Raji (cell line): ENCODE measurements around the gene CIAO2B.

Experiments
- POLR2A ChIP-seq: IDR thresholded peaks from 2 replicates; pipeline ENCODE4 v1.6.1; 2011; ENCODE audit warnings: low read depth, low read length, control low read depth; ENCODE audit not compliant: insufficient read depth

The CIAO2B gene

GRCh38 chr16:66902648-66903543, 31.3 kb downstream of the CIAO2B start:
- TF ChIP-seq POLR2A = no peak

DNA sequence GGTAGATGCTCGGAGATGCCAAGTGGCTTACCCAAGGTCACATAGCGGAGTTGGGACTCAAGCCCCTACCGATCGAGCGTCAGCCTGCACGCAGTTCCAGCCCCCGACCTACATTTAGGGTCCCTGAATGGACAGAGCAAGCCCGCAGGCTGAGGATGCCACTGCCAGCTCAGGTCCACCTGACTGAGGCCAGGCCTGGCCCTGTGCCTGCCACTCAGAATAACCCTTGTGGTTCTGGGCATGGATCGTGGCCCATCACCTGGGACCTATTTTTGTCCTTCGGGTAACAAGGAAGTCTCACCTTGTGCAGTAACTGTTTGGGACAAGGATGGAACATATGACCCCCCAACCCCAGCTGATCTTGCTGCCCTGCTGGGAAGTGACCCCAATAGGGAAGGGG, 32.6 kb downstream of the CIAO2B start:
- no peak for TF ChIP-seq POLR2A

- TF ChIP-seq POLR2A = no peak
Measured at GRCh38 chr16:66900721-66901441, 33.3 kb downstream of the CIAO2B start.

DNA sequence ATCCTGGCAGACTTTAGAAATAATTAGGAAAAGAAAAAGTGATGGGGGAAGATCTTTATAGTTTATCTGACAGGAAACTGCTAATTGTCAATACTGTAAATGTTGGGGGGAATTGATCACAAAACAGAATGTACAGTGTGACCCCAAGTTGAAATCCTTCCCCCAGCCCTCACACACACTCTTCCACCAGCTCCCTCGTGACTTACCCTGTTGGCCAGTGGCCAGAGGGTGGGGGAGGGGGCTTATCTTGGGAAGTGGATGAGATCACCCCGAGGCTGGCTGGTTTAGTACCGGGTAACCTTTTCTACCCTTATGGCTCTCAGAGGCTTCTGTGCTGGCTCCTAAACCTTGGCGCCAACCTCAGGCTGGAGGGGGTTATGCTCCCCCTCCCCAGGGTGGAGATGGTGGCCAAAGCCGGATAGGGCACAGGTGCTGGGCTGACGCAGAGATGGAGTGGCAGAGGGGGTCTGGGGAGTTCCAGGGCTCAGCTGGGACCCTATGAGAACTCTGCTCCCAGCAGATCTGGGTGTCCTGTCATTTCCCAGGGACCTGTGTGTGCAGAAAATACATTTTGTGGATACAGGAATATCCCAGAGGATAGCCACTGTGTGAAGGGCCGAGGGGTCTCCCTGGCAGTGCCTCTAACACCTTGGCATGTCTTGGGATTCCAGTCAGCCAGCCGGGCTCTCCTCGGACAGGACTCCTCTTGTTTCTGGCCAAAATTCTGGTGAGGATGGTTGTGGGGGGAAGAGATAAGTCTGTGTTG, 34.1 kb downstream of the CIAO2B start:
- TF ChIP-seq POLR2A = no peak

DNA sequence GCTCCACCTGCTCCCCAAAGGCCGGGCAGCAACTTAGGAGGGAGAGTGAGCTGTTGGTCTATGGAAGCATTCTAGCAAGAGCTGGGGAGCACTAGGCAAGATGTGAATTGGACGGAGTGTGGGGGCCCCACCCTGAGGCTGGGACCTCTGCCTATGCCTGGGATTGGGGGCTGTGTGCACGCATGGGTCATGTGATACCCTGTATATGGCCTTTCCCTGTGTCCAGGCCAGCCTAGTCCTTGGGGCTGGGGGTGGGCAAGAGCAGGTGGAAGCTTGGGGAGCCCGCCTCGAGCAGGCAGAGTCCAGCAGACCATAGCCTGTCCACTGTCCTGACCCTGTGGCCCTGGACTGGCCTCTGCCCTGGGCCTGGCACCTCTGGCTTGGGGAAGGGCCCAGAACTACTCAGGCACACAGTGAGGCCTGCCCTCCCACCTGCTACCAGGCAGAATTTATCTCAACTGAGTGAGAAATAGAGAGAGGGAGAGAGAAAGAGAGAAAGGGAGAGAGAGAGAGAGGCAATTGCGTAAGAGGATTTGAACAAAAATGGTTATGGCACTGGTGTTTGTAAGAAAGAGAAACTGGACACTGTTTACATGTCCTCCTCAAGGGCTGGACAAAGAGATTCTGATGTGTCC, 34.8 kb downstream of the CIAO2B start:
- no peak for TF ChIP-seq POLR2A

DNA sequence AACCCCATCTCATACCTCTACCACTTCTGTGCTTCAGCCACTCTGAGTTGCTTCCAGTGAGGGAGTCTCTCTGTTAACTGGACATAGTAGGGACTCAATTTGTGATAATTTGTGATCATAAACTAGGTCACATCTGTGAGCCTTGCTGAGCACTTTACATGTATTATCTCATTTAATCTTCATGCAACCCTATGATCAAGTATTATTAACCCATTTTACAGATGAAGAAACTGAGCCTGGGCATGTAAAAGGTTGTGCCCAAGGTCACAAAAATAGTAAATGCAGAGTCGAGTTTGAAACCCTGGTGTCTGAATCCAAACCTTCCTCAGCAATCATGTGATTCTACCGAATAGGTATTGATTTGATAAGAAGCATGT, 35.3 kb downstream of the CIAO2B start:
- TF ChIP-seq POLR2A = no peak

DNA sequence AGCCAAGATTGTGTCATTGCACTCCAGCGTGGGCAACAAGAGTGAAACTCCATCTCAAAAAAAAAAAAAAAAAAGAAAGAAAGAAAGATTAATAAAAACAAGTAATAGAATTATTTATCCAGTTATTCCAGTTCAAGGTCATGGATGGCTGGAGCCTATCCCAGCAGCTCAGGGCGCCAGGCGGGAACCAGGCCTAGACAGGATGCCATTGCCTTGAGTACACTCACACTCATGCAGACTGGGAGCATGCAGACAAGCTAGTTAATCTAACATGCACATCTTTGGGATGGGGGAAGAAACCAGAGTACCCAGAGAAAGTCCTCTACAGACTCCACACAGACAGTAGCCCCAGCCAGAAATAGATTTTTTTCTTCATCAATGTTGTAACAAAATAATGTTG, 36.0 kb downstream of the CIAO2B start:
- no peak for TF ChIP-seq POLR2A

DNA sequence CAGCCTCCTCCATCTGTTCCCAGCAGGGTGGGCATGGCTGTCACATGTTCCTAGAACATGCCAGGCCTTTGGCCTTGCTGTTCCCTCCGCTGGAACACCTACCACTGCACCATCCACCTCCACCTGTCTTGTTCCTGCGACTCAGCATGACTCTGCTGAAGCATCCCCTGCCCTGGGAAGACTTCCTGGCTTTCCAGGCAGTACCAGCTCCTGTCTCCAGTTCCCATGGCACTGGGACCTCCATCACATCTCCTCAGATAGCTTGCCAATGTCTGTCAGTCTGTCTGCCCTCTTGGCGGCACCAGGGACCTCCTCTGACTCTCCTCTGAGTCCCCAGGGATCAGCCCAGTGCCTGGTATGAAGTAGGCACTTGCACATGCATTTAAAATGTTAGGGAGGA, 38.2 kb downstream of the CIAO2B start:
- TF ChIP-seq POLR2A = no peak

GRCh38 chr16:66895689-66895979, 38.6 kb downstream of the CIAO2B start:
- TF ChIP-seq POLR2A = no peak

- no peak for TF ChIP-seq POLR2A
Measured at GRCh38 chr16:66894948-66895688, 39.1 kb downstream of the CIAO2B start.

DNA sequence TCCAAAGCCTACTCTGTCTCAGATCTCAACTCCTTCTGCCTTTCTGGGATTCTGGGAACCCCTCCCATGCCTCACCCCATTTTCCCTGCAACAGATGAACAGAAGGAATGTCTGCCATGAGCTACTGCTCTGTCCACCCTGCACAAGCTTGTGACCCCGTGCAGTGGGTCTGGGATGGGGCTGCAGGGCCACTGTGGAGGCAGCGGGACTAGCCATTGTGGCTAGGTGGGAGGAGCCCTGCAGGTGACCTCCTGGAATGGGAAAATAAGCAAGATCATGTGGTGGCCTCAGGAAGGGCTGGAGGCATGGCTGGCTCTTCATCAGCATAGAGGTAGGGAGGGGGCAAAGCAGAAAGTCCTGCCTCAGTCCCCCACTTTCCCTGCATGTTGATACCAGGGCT, 40.1 kb downstream of the CIAO2B start:
- no peak for TF ChIP-seq POLR2A

DNA sequence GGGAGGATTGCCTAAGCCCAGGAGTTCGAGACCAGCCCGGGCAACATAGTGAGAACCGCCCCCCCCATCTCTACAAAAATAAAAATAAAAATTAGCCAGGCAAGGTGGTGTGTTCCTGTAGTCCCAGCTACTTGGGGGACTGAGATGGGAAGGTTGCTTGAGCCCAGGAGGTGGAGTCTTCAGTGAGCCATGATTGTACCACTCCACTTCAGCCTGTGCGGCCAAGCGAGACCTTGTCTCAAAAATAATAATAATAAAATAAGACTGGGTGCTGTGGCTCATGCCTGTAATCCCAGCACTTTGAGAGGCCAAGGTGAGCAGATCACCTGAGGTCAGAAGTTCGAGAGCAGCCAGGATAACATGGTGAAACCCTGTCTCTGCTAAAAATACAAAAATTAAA, 42.4 kb downstream of the CIAO2B start:
- TF ChIP-seq POLR2A = no peak

- TF ChIP-seq POLR2A = no peak
Measured at GRCh38 chr16:66891360-66891759, 42.8 kb downstream of the CIAO2B start.

DNA sequence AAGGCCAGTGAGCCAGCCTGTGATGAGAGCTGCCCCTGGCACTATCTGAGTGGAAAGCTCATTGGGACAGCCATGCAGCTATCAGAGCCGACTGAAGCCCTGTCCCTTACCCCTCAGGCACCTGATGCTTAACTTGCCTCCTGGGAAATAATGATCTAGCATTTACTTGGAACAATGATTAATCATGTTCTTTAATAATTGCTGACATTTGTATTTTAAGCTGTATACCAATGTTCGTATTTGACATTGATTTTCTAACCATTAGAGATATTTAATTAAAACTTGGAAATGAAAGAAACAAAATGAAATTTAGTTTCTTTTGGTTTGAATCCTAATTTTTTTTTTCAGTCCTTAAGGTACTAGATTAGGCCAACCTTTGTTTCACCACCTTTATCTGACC, 43.4 kb downstream of the CIAO2B start:
- no peak for TF ChIP-seq POLR2A

GRCh38 chr16:66889622-66890021, 44.6 kb downstream of the CIAO2B start:
- TF ChIP-seq POLR2A = no peak
